Renal cortex interstitium (tissue), 11 donors: ENCODE results near the gene INPP5A. TPM values are rescaled to one million over a fixed set of nuclear protein-coding genes. Genes with fewer than 3 reads are reported as not detected.
"Not testable (repeated sequence)": the region's sequence is repeated elsewhere in the genome, so short reads cannot be mapped to it uniquely, and the experiment has no call there.

Source experiments
- DNase-seq, 11 donors: peaks; one replicate each; pipeline ENCODE4 v3.0.0-alpha.2; 2013; ENCODE audit warnings: low read depth in 9 of 11, low spot score in 4 of 11; ENCODE audit errors: extremely low read depth in 1 of 11
- polyA plus RNA-seq, 3 donors: library from polyadenylated mRNA; unstranded; fragments of 120-200 nt; gene quantifications; one replicate each; pipeline ENCODE4 v1.2.1, GENCODE V29; 2013; ENCODE audit not compliant: insufficient read length in 3 of 3

INPP5A gene
- polyA plus RNA-seq, 3 donors = 30.7 to 33.1 (median 31.3) TPM

- DNase-seq = no peak
Observed at GRCh38 chr10:132810807-132811700, 273.5 kb downstream of the INPP5A start.

- no peak for DNase-seq
Observed at GRCh38 chr10:132811891-132812481, 274.4 kb downstream of the INPP5A start.

DNA sequence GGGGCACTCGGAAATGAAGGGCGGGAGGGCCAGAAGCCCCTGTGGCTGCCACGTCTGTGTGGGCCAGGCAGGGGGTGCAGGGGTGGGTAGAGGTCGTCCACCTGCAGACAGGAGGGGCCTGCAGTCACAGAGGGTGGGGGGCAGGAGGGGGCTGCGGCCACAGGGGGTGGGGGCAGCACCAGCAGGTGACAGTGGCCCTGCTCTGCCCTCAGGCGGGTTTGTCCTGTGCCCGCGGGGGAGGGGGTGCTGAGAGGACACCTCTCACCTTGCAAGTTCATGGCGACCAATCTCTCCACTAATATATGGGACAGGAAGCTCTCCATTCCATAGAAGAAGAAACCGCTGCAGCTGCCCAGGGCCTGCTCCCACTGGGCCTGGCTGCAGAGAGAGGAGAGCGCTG lies 274.9 kb downstream of the INPP5A start:
- no peak for DNase-seq

- DNase-seq = no peak
Observed at GRCh38 chr10:132813001-132813401, 275.4 kb downstream of the INPP5A start.

DNA sequence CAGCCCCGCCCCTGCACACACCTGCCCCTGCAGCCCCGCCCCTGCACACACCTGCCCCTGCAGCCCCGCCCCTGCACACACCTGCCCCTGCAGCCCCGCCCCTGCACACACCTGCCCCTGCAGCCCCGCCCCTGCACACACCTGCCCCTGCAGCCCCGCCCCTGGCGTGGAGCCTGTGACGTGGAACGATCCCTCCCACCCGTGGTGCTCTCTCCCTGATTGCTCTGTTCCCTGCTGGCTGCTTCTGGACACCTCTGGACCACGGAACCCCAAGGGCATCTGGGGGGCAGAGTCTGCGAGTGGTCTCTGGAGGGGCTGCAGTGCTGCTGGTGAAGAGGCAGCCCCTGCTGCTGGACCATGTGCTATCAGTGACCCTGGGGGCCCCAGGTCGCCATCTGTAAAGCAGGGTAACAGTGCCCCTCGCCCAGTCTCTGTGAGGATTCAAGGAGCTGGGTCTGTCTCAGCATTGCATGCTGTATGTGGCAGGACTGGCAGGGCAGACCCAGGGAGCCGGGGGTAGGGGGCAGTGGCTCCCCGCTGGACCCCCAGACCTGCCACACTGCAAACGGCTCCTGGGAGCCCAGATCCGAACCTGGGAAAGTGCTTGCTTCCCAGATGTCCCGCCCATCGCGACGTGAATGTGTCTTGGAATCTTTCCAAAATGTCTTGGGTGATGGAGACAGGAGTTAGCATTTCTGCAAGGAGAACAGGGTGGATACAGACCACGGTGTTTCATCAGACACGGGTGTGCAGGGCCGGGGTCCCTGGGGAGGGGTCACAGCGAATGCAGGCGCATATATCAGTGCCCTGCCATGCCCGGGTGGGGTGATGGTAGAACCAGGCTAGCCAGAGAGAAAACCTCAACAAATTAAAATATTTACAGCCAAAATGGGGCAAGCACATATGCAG lies 276.2 kb downstream of the INPP5A start:
- DNase-seq = no peak

- no peak for DNase-seq
Observed at GRCh38 chr10:132814469-132814856, 276.9 kb downstream of the INPP5A start.

DNA sequence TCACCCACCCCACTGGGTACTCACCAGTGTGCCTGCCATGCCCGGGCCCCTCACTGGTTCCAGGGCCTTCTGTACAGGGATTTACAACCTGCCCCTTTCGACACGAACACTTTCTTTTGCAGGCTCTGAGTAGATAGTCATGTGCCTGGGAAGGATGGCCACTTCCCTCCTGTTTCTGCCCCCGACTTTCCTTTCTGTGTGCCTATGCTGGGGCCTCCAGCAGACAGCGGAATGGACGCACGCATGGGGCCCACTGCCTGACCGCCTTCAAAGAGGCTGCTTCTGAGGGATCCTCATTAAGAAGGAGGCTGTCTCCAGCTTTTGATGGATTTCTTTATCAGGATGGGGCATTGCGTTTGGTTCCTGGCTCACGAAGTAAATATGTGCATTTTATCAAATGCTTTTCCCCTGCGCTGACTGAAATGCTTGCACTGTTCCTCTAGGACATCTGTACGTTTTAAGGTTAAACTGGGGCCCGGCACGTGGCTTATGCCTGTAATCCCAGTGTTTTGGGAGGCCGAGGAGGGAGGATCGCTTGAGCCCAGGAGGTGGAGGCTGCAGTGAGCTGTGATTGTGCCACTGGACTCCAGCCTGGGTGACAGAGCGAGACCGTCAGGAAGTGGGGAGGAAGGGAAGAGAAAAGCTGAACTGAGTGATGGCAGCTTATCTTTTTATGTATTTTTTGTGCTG lies 277.7 kb downstream of the INPP5A start:
- DNase-seq = no peak

- no peak for DNase-seq
Observed at GRCh38 chr10:132816718-132817117, 279.1 kb downstream of the INPP5A start.

GRCh38 chr10:132817701-132818211 lies 280.2 kb downstream of the INPP5A start:
- DNase-seq = no peak

GRCh38 chr10:132820056-132820455 lies 282.5 kb downstream of the INPP5A start:
- DNase-seq = no peak

- DNase-seq = not testable (repeated sequence)
Observed at GRCh38 chr10:132825783-132826523, 288.4 kb downstream of the INPP5A start.

- DNase-seq = no peak
Observed at GRCh38 chr10:132826524-132827422, 289.2 kb downstream of the INPP5A start.

GRCh38 chr10:132827423-132827789 lies 289.8 kb downstream of the INPP5A start:
- no peak for DNase-seq

GRCh38 chr10:132827861-132828539 lies 290.4 kb downstream of the INPP5A start:
- no peak for DNase-seq

DNA sequence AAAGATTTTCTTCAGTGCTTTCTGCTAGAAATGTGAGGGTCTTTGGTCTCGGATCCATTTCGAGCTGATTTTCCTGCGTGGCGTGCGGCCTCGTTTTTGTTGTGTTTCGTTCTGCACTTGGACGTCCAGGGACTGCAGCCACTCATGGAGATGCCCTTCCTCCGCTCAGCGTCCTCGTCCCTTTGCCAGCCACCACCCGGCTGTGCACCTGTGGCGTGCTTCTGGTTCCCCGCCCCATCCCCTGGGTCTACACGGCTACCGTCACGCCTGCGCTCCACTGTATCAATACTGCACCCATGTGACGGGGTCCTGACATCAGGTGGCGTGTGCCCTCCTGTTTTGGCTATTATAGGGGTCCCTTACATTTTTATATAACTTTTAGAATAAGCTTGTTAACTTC lies 291.1 kb downstream of the INPP5A start:
- no peak for DNase-seq

DNA sequence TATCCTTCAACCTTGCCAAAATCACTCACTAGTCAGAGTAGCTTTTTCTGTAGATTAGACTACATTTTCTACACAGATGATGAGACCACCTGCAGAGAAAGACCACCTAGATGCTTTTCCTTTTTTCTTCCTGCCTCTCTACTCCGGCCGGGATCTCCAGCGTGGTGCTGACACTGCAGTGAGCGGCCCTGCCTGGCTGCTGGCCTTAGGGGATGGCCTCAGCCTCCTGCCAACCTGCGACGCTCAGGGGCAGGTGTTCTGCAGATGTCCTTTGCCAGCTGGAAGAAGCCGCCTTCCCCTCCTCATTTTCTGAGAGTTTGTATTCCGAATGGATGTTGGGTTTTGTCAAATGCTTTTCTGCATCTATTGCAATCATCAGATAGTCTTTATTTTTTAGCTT lies 291.8 kb downstream of the INPP5A start:
- DNase-seq = no peak
